GM23248 (cell line): ENCODE measurements around the gene SORT1. TPM values are rescaled to one million over a fixed set of nuclear protein-coding genes. Genes with fewer than 3 reads are reported as not detected.

ENCODE experiments used
- DNase-seq: peaks from one replicate; pipeline ENCODE4 v3.0.0-alpha.2; 2015
- H2AFZ ChIP-seq: fragments of 200-600 bp; sonication (generic); 2 replicates; pipeline ENCODE4 v1.6.1; 2016; ENCODE audit warnings: antibody characterized with exemption
- H3F3A ChIP-seq: fragments of 200-600 bp; sonication (generic); 2 replicates; pipeline ENCODE4 v1.6.1; 2016; ENCODE audit warnings: mild to moderate bottlenecking, antibody characterized with exemption, mixed run types; ENCODE audit not compliant: insufficient read depth
- H3K27ac ChIP-seq: fragments of 200-600 bp; sonication (generic); 2 replicates; pipeline ENCODE4 v1.5.1; 2016; ENCODE audit warnings: mild to moderate bottlenecking
- H3K27me3 ChIP-seq: fragments of 200-600 bp; sonication (generic); replicated peaks from 2 replicates; pipeline ENCODE4 v1.6.1; 2016; ENCODE audit warnings: mild to moderate bottlenecking; ENCODE audit not compliant: insufficient read depth
- H3K36me3 ChIP-seq: fragments of 200-600 bp; sonication (generic); 2 replicates; pipeline ENCODE4 v1.6.1; 2016; ENCODE audit warnings: low read depth, mild to moderate bottlenecking
- H3K4me1 ChIP-seq: fragments of 200-600 bp; sonication (generic); 2 replicates; pipeline ENCODE4 v1.6.1; 2016; ENCODE audit warnings: mild to moderate bottlenecking; ENCODE audit not compliant: insufficient read depth
- H3K4me2 ChIP-seq: fragments of 200-600 bp; sonication (generic); one replicate; pipeline ENCODE4 v1.6.1; 2016; ENCODE audit warnings: mild to moderate bottlenecking; ENCODE audit not compliant: unreplicated experiment
- H3K4me3 ChIP-seq: fragments of 200-600 bp; sonication (generic); 2 replicates; pipeline ENCODE4 v1.5.1; 2016; ENCODE audit warnings: mild to moderate bottlenecking
- H3K79me2 ChIP-seq: fragments of 200-600 bp; sonication (generic); 2 replicates; pipeline ENCODE4 v1.6.1; 2016; ENCODE audit warnings: mild to moderate bottlenecking; ENCODE audit not compliant: insufficient read depth
- H3K9ac ChIP-seq: fragments of 200-600 bp; sonication (generic); 2 replicates; pipeline ENCODE4 v1.6.1; 2016; ENCODE audit warnings: mild to moderate bottlenecking
- H3K9me2 ChIP-seq: fragments of 200-600 bp; sonication (generic); 2 replicates; pipeline ENCODE4 v1.6.1; 2016; ENCODE audit warnings: mixed run types, mild to moderate bottlenecking, moderate library complexity; ENCODE audit not compliant: insufficient read depth
- H3K9me3 ChIP-seq: fragments of 200-600 bp; sonication (generic); one replicate; pipeline ENCODE4 v1.6.1; 2017; ENCODE audit warnings: low read depth
- H4K20me1 ChIP-seq: fragments of 200-600 bp; sonication (generic); 2 replicates; pipeline ENCODE4 v1.6.0; 2016; ENCODE audit not compliant: insufficient read depth
- EZH2 ChIP-seq: fragments of 200-600 bp; sonication (generic); IDR thresholded peaks from 2 replicates; pipeline ENCODE4 v1.6.1; 2018; ENCODE audit warnings: antibody characterized with exemption, mild to moderate bottlenecking; ENCODE audit not compliant: insufficient read depth, poor library complexity, severe bottlenecking
- EZH2phosphoT487 ChIP-seq: fragments of 200-600 bp; sonication (generic); IDR thresholded peaks from 2 replicates; pipeline ENCODE4 v1.6.1; 2018; ENCODE audit warnings: antibody characterized with exemption, moderate library complexity, mild to moderate bottlenecking, low read depth; ENCODE audit not compliant: insufficient read depth
- WGBS, 2 experiments: methylation state at CpG; one replicate each; pipeline ENCODE4 v1.1.6; 2015 to 2017; ENCODE audit warnings: low lambda C conversion rate in 2 of 2, low coverage in 1 of 2; ENCODE audit errors: missing lambda C conversion rate in 2 of 2; 5-methylcytosine and 5-hydroxymethylcytosine counted together
- in situ Hi-C: fragments of 300-500 bp; cut with MboI; formaldehyde crosslinking; loops from 2 replicates; pipeline ENCODE4 v1.15.0; 2020
- polyA plus RNA-seq: library from polyadenylated mRNA; unstranded; fragments of >200 nt; fragmentation: Nextera tagmentation; extraction: Ambion mirVana; gene quantifications from 2 replicates; pipeline ENCODE4 v1.2.1, GENCODE V29; 2016
- total RNA-seq: library from RNA; depleted of rRNA; stranded (reverse); fragments of >200 nt; shearing (Covaris generic); gene quantifications from 2 replicates; pipeline ENCODE4 v1.2.3, GENCODE V29; 2014

Gene SORT1
- total and polyA plus RNA-seq, 2 experiments from 2014 or later, result 7.1 to 8.4 TPM

DNA sequence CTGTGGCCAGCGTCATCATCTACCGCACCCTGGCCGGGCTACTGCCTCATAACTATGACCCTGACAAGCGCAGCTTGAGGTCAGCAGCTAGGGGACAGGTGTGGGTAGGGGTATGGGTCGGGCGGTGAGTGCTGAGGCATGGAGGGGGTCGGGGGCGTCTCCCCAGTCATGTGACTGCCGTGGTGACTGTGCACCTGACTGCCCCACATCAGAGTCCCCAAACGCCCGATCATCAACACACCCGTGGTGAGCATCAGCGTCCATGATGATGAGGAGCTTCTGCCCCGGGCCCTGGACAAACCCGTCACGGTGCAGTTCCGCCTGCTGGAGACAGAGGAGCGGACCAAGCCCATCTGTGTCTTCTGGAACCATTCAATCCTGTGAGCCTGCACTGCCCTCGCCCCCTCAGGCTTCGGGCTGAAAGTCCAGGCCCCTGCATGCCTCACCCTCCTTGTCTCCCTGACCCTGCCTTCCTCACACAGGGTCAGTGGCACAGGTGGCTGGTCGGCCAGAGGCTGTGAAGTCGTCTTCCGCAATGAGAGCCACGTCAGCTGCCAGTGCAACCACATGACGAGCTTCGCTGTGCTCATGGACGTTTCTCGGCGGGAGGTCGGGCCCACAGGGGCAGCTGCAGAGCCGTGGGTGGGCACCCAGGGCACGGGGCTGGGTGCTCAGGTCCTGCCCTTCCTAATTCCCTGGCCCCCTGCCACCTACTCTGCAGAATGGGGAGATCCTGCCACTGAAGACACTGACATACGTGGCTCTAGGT lies 128.3 kb downstream of the SORT1 start:
- Histone ChIP-seq H2AFZ (no peak overlapping the region), H3K27me3 (no peaks in the 10 kb centered on the region), H3K36me3 (no peaks in the 10 kb centered on the region), H3F3A (no peaks in the 10 kb centered on the region), H4K20me1 (no peaks in the 10 kb centered on the region), H3K4me2 (no peak overlapping the region), H3K4me1 (no peaks in the 10 kb centered on the region), H3K79me2 (no peaks in the 10 kb centered on the region), H3K27ac (no peak overlapping the region), H3K9me3 (no peaks in the 10 kb centered on the region), H3K4me3 (no peak overlapping the region), H3K9me2 (no peaks in the 10 kb centered on the region), H3K9ac (no peak overlapping the region)
- DNase-seq, result no peak
- in situ Hi-C loops, result loop anchor here (10.0 kb wide), 1 partner anchor 265 kb away; the partner anchor contains the start of gene GPR61
- WGBS, 2 experiments, result 82 to 86% methylated on average over 32 to 33 of the region's 33 CpGs
- TF ChIP-seq EZH2 (no peak), EZH2phosphoT487 (no peak)

- no peaks in the 10 kb centered on the region for H3K4me1 ChIP-seq
- H2AFZ ChIP-seq, result no peak overlapping the region
- H3K4me2 ChIP-seq, result no peak overlapping the region
- no peaks in the 10 kb centered on the region for H3K36me3 ChIP-seq
- WGBS, 2 experiments, result 80 to 85% methylated on average over 22 to 27 of the region's 29 CpGs
- no peaks in the 10 kb centered on the region for H3K9me2 ChIP-seq
- no peaks in the 10 kb centered on the region for H3K27me3 ChIP-seq
- in situ Hi-C loops, result loop anchor here (10.0 kb wide), 1 partner anchor 266 kb away; the partner anchor contains the start of gene GPR61
- H3K4me3 ChIP-seq, result no peak overlapping the region
- H3F3A ChIP-seq, result no peaks in the 10 kb centered on the region
- no peaks in the 10 kb centered on the region for H3K9me3 ChIP-seq
- H3K27ac ChIP-seq, result no peak overlapping the region
- DNase-seq, result no peak
- no peaks in the 10 kb centered on the region for H4K20me1 ChIP-seq
- no peaks in the 10 kb centered on the region for H3K79me2 ChIP-seq
- TF ChIP-seq EZH2phosphoT487, result no peak
- no peak overlapping the region for H3K9ac ChIP-seq
These were observed 129.1 kb downstream of the SORT1 start for GRCh38 chr1:109268431-109269211.

- no peaks in the 10 kb centered on the region for H3K4me1 ChIP-seq
- H3F3A ChIP-seq, result no peaks in the 10 kb centered on the region
- no peak overlapping the region for H3K27ac ChIP-seq
- WGBS, 2 experiments, result 85 to 88% methylated on average over 17 of the region's 17 CpGs
- no peaks in the 10 kb centered on the region for H4K20me1 ChIP-seq
- no peak for TF ChIP-seq EZH2
- no peak for TF ChIP-seq EZH2phosphoT487
- no peaks in the 10 kb centered on the region for H3K36me3 ChIP-seq
- no peaks in the 10 kb centered on the region for H3K9me2 ChIP-seq
- no peaks in the 10 kb centered on the region for H3K79me2 ChIP-seq
- no peak overlapping the region for H3K9ac ChIP-seq
- no peaks in the 10 kb centered on the region for H3K27me3 ChIP-seq
- no peak overlapping the region for H3K4me2 ChIP-seq
- DNase-seq, result no peak
- H3K4me3 ChIP-seq, result no peak overlapping the region
- no peaks in the 10 kb centered on the region for H3K9me3 ChIP-seq
- no peak overlapping the region for H2AFZ ChIP-seq
- in situ Hi-C loops, result loop anchor here (10.0 kb wide), 1 partner anchor 267 kb away; the partner anchor contains the start of gene GPR61
These were observed 129.9 kb downstream of the SORT1 start for GRCh38 chr1:109267743-109268300.

DNA sequence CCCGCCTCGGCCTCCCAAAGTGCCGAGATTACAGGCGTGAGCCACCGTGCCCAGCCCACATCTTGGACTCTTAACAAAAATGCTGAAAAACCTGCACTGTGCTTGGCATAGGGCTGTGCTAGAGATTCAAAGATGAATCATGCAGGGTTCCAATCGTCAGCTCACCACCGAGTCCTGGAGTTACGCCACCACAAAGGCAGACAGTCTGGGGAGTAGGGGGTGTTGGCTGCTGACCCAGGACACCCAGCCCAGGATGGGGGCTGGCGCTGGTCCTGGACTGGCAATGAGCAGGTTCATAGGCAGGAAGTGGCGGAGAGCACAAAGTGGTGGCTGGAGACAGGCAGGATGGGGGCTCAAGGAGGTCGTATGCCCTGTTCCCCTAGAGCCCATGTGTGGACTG lies 130.8 kb downstream of the SORT1 start:
- H3K4me1 ChIP-seq, result no peaks in the 10 kb centered on the region
- H3K9ac ChIP-seq, result no peak overlapping the region
- H3K9me3 ChIP-seq, result no peaks in the 10 kb centered on the region
- H2AFZ ChIP-seq, result no peak overlapping the region
- H3K4me3 ChIP-seq, result no peak overlapping the region
- no peak overlapping the region for H3K27ac ChIP-seq
- H3K36me3 ChIP-seq, result no peaks in the 10 kb centered on the region
- peak; percentile 62 for DNase-seq
- TF ChIP-seq EZH2 (no peak), EZH2phosphoT487 (no peak)
- H3K79me2 ChIP-seq, result no peaks in the 10 kb centered on the region
- H3K9me2 ChIP-seq, result no peaks in the 10 kb centered on the region
- in situ Hi-C loops, result loop anchor here (10.0 kb wide), 1 partner anchor 268 kb away; the partner anchor contains the start of gene GPR61
- H4K20me1 ChIP-seq, result no peaks in the 10 kb centered on the region
- WGBS, 2 experiments, result 51 to 53% methylated on average over 11 of the region's 11 CpGs
- no peaks in the 10 kb centered on the region for H3K27me3 ChIP-seq
- H3F3A ChIP-seq, result no peaks in the 10 kb centered on the region
- no peak overlapping the region for H3K4me2 ChIP-seq
